NT2/D1 (cell line): ENCODE measurements around the gene ATF7.

Experiments
- DNase-seq: peaks from one replicate; pipeline ENCODE4 v3.0.0-alpha.2; 2011; ENCODE audit warnings: low read depth, low spot score
- H3K27me3 ChIP-seq: 2 replicates; pipeline ENCODE4 v1.6.0; 2011; ENCODE audit warnings: mild to moderate bottlenecking; ENCODE audit not compliant: insufficient read length, insufficient read depth
- H3K36me3 ChIP-seq: 2 replicates; pipeline ENCODE4 v1.6.1; 2011; ENCODE audit warnings: mild to moderate bottlenecking, low read length, mixed read lengths; ENCODE audit not compliant: insufficient read depth, insufficient read length
- H3K4me1 ChIP-seq: 2 replicates; pipeline ENCODE4 v1.5.1; 2011; ENCODE audit not compliant: insufficient read depth, insufficient read length
- H3K4me3 ChIP-seq: 2 replicates; pipeline ENCODE4 v1.5.1; 2011; ENCODE audit warnings: low read depth; ENCODE audit not compliant: insufficient read length
- H3K9ac ChIP-seq: 2 replicates; pipeline ENCODE4 v1.6.0; 2011; ENCODE audit warnings: low read depth; ENCODE audit not compliant: insufficient read length
- H3K9me3 ChIP-seq: 2 replicates; pipeline ENCODE4 v1.5.1; 2011; ENCODE audit warnings: mild to moderate bottlenecking, low read length; ENCODE audit not compliant: insufficient read depth
- SUZ12 ChIP-seq: IDR thresholded peaks from 2 replicates; pipeline ENCODE4 v1.6.1; 2011; ENCODE audit not compliant: insufficient read length, insufficient read depth; ENCODE audit errors: extremely low read depth
- YY1 ChIP-seq: IDR thresholded peaks from 2 replicates; pipeline ENCODE4 v1.6.1; 2011; ENCODE audit not compliant: insufficient read length, insufficient read depth
- ZNF274 ChIP-seq: IDR thresholded peaks from 2 replicates; pipeline ENCODE4 v1.6.1; 2011; ENCODE audit warnings: mild to moderate bottlenecking, low read depth, low read length

Gene ATF7

DNA sequence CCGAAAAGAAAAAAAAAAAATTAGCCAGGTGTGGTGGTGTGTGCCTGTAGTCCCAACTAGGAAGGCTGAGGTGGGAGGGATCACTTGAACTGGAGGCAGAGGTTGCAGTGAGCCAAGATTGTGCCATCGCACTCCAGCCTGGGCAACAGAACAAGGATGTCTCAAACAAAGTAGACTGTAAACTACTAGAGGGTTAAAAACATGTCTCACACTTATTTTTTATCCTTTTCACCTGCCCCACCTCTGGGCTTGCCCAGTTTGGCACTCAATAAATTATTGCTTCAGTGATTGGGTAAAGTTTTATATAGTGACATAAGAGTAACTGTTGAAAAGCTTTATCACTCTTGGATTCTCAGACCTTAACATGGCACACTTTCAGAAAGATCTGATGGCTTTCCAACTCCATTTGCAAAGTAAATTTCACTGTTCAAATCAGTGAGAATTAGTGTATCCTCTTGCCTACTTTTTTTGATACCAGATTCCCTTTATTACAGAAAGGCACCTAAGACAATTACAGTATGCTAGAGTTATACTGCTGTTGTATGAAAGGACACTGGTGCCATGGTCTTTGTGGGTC, 62.6 kb downstream of the ATF7 start:
- H3K36me3 ChIP-seq = no peaks in the 10 kb centered on the region
- H3K9ac ChIP-seq = no peak overlapping the region
- no peak for TF ChIP-seq ZNF274
- H3K9me3 ChIP-seq = no peaks in the 10 kb centered on the region
- H3K4me1 ChIP-seq = no peaks in the 10 kb centered on the region
- no peak for DNase-seq
- no peaks in the 10 kb centered on the region for H3K27me3 ChIP-seq
- no peak overlapping the region for H3K4me3 ChIP-seq

DNA sequence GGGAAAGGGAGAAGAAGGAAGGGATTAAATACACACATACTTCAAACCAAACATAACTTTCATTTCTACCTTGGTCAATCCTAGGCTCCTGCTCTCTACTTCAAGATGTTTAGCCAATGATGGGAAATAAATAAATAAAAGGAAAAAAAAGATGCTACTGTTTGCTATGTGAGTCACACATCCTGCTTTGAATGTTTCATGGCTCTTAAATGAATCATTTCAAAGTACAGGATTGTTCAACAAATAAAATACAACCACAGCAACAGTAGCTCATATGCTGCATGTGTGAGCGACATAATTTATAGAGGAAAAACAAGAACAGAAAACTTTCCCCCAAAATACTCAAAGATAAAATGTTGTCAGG, 64.6 kb downstream of the ATF7 start:
- DNase-seq = no peak
- Histone ChIP-seq H3K4me1 (no peaks in the 10 kb centered on the region), H3K9ac (no peak overlapping the region)

DNA sequence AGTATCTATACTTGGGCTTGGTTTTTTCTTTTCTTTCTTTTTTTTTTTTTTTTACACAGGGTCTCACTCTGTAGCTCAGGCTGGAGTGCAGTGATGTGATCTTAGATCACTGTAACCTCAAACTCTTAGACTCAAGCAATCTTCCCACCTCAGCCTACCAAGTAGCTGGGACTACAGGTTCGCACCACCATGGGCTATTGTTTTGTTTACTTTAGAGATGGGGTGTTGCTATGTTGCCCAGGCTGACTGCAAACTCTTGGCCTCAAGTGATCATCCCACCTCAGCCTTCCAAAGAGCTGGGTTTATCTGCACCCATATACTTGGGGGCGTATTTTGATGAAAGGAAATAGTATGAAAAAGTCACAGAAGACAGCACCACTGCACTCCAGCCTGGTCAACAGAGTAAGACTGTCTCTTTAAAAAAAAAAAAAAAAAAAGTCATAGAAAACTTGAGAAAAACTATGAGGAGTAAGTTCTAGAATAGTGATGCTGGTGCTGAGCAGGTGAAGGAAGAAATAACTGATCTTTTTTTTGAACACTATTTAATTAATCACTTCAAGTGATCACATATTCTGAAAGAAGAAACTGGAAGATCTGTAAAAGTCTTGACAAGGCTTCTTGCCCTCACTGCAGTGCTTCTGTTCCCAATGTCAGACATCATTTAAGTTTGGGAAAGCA, 65.1 kb downstream of the ATF7 start:
- Histone ChIP-seq H3K27me3 (no peaks in the 10 kb centered on the region), H3K4me3 (no peak overlapping the region), H3K9me3 (no peaks in the 10 kb centered on the region), H3K9ac (no peak overlapping the region), H3K36me3 (no peaks in the 10 kb centered on the region), H3K4me1 (no peaks in the 10 kb centered on the region)
- DNase-seq = no peak
- TF ChIP-seq ZNF274 (no peak), SUZ12 (no peak), YY1 (no peak)

More for the DNA sequence above, 64.6 kb downstream of the ATF7 start:
- TF ChIP-seq YY1 (no peak), ZNF274 (no peak), SUZ12 (no peak)
- no peaks in the 10 kb centered on the region for H3K27me3 ChIP-seq
- H3K4me3 ChIP-seq = no peak overlapping the region
- no peaks in the 10 kb centered on the region for H3K9me3 ChIP-seq
- H3K36me3 ChIP-seq = no peaks in the 10 kb centered on the region

DNA sequence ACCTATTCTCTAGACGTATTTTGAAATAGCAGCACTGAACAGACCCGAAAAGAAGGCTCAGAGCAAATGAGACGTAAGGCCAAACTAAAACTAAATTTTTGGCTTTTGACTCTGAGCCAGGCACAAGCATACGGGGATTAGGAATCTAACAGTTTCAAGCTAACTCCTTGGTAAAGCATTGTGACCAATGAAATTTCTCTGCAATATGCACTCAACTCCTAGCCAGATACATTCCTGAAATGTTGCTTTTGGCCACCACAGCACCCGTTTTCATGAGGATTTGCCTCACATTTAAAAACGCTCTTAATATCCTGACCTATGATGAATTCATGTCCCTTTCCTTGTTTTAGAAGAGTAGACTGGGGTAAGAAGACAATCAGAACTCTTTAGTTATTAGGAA, 65.8 kb downstream of the ATF7 start:
- TF ChIP-seq ZNF274 (no peak), SUZ12 (no peak), YY1 (no peak)
- Histone ChIP-seq H3K27me3 (no peaks in the 10 kb centered on the region), H3K4me3 (no peak overlapping the region), H3K9me3 (no peaks in the 10 kb centered on the region), H3K9ac (no peak overlapping the region), H3K36me3 (no peaks in the 10 kb centered on the region), H3K4me1 (no peaks in the 10 kb centered on the region)
- no peak for DNase-seq

DNA sequence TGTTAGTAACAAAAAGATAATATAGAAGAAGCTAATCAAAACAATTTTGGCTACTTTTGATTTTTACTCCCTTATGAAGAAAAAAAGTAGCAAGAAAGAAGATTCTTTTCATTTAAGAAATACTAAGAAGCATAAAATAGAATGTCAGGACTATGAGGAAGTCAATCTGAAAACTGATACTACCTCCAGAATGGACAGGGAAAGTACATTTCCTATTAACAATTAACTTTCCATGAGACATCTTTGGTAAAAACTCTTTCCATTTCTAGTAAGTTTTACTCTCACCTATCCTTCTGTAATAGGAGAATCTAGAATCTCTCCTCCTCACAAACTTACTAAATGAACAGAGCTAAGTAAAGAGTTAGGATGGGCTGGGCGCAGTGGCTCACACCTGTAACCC, 67.6 kb downstream of the ATF7 start:
- Histone ChIP-seq H3K4me1 (no peaks in the 10 kb centered on the region), H3K9me3 (no peaks in the 10 kb centered on the region), H3K36me3 (no peaks in the 10 kb centered on the region), H3K4me3 (no peak overlapping the region), H3K27me3 (no peaks in the 10 kb centered on the region), H3K9ac (no peak overlapping the region)
- no peak for DNase-seq
- TF ChIP-seq YY1 = no peak
- no peak for TF ChIP-seq SUZ12
- TF ChIP-seq ZNF274 = no peak

DNA sequence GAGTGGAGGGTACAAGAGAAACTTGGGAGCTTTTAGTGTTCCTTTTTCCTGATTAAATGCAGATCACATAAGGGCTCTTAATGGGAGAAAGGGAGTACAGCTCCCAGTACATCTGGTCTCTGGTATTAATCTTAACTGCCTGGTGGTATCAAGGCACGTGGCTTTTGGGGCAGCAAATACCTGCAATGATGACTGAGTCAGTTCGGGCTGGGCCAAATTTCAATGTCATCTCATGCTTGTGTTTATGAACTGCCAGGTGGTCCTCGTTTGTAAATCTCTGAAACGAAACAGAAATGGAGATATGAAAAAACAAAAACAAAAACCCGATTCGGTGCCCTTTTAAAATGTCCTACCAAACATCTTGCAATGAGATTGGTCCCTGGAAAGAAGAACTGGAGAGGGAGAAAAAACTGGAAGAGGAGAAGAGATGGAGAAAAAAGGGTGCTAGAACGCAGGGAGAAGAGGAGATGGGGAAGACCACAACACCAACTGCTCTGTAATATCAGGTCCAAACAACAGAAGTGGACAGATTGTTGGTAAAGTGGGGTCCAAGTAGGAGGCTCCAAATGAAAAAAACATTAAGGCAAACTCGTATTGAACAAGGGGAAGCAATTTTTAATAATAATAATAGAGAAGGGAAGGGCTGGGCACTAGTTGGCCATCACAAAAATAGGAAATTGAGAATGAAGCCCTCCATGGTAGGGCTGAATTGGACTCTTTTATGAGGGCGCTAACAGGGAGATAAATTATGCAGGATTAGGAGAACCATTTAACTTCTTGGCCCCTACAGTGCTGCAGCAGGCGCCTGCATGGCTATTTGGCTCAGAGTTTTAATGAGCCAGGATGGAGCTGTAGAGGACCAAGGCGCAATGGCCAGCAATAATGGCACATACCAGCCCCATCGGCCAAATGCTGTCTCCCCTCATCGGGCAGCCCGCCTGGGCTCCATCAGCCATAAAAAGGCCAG, 73.5 kb downstream of the ATF7 start:
- H3K4me3 ChIP-seq = no peak overlapping the region
- no peak for DNase-seq
- H3K4me1 ChIP-seq = no peaks in the 10 kb centered on the region
- no peaks in the 10 kb centered on the region for H3K9me3 ChIP-seq
- TF ChIP-seq YY1 (no peak), SUZ12 (no peak), ZNF274 (no peak)
- peaks cover 33% of the 10 kb centered on the region for H3K36me3 ChIP-seq
- no peak overlapping the region for H3K9ac ChIP-seq
- H3K27me3 ChIP-seq = no peaks in the 10 kb centered on the region

DNA sequence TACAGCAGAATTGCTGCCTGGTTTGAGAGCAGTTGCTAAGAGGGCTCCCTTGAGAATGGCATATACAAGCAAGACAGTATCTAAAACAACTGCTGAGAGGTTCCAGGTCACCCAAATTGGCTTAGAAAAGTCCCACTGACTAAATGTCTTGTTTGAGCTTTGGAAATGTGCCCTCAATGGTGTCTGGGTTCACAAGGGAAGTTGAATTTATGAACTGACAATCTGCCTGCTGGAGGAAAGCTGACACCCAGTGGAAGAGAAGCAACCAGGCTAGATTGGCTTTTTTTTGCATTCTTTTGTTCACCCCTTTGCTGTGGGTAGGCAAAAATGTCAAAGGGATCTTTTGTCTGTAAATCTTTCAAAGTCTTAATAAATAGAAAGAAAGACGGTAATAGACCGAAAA, 74.3 kb downstream of the ATF7 start:
- Histone ChIP-seq H3K27me3 (no peaks in the 10 kb centered on the region), H3K4me3 (no peak overlapping the region), H3K4me1 (no peaks in the 10 kb centered on the region), H3K9me3 (no peaks in the 10 kb centered on the region), H3K36me3 (peaks cover 36% of the 10 kb centered on the region), H3K9ac (no peak overlapping the region)
- TF ChIP-seq SUZ12 = no peak
- no peak for DNase-seq
